IPS DF 4.7 (cell line): ENCODE results near the gene SYTL3.
"Not testable (repeated sequence)": the region's sequence is repeated elsewhere in the genome, so short reads cannot be mapped to it uniquely, and the experiment has no call there.

Source experiments
- DNase-seq: peaks from one replicate; pipeline ENCODE4 v3.0.0-alpha.2; 2013; ENCODE audit warnings: low spot score; ENCODE audit errors: extremely low read depth

Gene SYTL3

DNA sequence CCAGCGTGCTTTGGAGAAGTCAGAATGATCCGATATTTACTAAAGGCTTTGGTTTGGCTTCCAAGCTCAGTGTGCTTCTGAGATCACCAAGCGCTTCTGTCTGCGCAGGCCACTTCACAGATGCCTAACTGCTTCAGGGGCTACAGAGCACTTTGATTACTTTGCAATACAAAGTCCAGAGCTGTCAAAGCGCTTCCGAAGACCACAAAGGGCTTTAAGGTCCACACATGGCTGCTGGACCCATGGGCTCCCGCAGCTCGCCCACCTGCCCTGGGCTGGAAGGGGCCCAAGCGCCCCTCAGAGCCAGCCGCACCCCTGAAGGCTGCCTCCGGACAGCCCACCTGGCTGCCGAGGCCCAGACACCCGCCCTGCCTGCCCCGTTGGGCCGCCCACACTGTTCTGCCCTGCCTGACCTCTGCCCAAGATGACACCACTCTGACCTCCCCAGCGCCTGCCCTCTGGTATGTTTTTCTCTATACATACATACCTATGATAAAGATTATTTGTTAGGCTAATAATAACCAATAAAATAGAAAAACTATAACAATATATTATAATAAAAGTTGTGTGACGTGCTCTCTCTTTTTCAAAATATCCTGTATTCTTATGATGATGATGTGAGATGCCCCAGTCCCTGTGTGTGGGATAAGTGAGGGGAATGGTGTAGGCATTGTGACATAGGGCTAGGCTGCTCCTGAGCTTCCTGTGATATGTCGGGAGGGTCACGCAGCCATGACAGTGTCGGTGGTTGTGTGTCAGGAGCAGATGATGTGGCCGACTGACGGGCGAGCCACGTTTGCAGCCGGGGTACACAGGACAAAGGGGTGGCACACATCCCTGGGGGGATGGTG is 27.9 kb upstream of the SYTL3 start:
- DNase-seq, result no peak

DNA sequence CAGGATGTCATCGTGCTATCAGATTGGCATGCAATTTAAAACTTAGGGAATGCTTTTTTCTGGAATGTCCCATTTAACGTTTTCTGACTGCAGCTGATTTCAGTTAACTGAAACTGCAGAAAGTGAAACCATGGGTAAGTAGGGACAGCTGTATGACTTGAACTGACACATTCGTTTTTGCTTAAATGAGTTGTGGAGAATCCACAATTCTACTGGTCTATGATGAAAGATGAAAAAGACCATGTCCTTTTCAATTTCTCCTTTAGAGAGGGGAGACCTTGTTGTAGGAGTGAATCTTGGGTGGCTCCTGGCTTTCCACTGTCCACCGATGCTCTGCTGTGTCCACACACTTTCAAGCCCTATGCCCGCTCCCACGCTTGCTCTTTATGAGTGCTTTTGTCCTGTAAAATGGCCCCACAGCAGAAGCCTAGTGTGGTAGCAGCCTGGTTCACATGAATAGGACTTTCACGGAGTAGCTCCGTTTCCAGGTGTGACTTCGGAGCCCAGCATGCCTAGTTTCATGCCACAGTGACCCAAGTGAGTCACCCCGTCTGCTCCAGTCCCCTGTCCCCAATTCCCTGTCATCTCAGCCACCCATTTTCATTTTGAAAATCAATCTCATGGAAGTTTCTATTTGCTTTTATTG is 27.2 kb upstream of the SYTL3 start:
- no peak for DNase-seq

DNA sequence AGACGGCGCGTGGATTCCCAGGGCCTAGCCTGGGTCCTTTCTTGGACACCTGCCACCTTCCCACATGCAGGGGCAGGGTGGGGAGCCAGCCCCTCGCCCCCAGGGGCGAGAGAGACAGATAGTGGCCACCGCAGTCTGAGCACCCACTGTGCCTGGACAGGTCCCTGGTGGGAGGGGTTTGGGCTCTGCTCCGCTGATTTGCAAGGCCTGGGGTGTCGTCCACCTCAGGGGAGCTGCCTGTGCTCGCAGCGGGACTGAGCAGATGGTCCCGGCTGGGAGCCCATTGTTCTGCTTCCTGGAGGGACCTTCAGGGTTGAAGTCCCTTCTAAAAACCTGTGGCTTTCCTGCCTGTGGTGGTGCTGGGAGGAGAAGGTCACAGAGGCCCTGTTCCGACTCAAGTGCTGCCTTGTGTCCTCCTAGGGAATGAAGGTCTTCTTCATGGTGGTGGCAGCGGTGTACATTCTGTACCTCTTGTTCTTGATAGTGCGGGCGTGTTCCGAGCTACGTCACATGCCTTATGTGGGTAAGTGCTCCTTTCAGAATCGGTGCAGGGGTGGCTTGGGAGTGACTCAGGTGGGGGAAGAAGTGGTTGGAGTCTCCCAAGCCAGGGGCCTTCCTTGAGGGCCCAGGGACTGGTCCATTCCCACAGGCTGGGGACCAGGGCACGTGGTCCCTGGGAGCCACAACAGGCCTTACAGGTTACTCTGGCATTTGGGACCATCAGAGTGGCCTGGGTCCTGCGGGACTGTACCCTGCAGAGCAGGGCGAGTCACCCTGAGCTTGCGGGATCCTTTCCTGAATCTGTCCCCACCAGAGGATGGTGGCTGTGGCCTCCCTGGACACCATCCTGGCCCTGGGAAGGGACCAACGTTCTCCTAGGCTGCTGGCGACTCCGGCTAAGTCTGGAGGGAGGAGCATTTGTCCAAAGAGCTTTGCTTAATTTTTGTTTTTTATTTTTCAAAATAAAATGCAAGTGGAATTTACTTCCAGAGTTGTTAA is 24.9 kb upstream of the SYTL3 start:
- DNase-seq, result no peak

DNA sequence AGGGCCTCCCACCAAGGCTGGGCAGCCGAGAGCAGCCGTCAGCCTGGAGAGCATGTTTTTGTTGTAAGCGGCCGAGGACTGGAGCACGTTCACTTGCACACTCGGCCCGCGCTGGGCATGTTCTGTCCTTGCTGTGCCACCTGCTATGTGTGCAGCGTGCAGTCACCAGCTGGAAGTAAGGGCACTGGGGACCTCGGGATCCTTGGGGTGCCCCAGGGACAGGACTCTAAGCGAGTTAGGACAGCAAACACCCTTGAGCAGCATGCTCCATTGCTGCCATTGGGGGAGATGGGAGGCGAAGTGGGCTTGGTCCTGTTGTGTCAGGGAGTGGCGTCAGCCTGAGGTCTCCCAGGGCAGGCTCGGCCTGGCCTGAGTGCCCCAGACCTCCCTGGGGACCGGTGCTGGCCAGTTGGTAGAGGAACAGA is 24.0 kb upstream of the SYTL3 start:
- DNase-seq, result no peak

DNA sequence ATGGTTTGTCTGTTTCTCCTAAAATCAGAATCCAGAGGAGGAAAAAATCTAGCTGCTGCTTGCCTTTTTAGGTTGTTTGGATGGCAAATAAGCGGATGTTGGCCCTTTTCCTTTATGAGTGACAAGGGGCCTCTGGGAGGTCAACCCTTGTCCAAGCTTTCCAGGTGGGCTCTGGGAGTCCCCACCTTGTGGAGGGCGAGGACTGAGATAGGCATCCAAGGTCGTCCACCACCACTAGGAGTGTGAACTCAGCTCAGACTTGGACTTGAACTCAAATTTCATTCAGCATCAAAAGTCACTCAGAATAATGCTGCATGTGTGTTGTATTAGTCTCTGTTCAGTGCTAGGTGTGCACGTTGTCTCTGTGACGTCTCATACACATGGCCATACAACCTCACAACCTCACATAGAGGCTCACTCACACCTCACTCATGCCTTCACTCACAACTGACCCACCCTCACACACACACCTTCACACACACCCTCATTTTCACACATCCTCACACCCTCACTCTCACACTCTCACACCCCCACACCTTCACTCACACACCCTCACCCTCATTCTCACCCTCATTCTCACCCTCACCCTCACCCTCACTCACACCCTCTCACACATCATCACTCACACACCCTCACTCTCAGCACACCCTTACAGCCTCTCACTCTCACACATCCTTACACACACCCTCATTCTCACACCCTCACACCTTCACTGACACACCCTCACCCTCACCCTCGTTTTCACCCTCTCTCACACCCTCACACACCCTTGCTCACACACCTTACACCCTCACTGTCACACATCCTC is 23.3 kb upstream of the SYTL3 start:
- DNase-seq, result no peak

DNA sequence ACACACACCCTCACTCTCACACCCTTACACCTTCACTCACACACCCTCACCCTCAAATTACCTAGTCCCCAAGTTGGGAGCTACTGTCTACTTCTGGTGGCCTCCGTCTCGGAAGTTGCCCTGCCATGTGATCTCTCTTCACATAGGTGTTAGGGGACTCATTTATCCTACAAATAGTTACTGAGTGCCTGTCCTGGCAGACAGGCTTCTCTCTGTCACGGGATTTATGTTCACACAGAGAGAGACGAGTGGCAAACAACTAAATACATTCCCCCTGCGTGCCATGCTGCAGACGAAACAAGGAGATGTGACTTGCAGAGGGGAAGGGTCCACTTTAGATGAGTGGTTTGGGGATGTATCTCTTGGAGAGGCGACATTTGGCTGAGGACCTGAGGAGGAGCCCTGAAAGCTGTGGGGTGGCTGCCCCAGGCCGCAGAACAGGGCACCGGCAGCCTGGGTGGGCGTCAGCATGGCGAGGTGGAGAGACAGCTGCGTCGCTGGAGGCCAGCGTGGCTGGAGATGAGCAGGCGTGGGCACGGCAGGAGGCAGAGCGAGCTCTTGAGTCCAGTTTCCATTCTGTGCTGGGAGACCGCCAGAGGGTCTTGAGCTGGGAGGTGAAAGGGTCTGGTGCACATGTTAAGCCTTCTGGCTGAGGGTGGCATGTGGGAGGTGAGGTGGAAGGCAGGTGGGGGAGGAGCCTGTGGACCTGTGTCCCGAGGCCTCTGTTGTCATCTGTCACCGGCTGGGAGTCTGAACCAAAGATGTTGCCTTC is 22.5 kb upstream of the SYTL3 start:
- no peak for DNase-seq

DNA sequence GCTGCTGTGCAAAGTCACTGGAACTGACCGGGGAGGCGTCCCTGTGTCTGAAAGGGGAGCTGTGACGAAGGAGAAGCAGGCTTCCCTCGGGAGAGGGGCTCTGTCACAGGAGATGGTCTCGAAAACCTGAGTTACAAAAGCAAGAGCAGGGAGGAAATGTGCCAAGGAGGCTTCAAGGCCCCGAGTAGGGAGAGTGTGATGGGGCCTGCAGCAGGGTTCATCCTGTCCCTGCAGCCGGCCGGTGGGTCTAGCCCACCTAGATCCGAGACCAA is 22.0 kb upstream of the SYTL3 start:
- DNase-seq, result no peak

DNA sequence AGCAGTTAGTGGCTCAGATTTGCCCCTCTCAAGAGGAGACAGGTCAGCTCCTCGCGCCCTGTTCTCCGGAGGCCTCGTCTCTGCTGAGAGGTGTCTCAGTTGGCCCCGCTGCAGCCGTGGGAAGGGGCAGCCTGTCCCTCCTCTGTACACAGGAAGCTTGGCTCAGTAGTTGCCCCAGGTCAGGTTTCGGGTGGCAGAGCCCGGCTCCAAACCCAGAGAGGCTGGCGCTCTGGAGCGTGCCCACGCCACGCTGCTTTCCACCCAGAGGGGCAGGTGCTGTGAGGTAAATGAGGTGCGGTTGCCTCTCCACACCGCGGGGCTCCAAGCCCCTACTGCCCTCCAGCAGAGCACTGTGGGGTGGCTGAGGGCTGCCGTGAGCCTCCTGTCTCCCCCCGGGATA is 21.3 kb upstream of the SYTL3 start:
- no peak for DNase-seq

DNA sequence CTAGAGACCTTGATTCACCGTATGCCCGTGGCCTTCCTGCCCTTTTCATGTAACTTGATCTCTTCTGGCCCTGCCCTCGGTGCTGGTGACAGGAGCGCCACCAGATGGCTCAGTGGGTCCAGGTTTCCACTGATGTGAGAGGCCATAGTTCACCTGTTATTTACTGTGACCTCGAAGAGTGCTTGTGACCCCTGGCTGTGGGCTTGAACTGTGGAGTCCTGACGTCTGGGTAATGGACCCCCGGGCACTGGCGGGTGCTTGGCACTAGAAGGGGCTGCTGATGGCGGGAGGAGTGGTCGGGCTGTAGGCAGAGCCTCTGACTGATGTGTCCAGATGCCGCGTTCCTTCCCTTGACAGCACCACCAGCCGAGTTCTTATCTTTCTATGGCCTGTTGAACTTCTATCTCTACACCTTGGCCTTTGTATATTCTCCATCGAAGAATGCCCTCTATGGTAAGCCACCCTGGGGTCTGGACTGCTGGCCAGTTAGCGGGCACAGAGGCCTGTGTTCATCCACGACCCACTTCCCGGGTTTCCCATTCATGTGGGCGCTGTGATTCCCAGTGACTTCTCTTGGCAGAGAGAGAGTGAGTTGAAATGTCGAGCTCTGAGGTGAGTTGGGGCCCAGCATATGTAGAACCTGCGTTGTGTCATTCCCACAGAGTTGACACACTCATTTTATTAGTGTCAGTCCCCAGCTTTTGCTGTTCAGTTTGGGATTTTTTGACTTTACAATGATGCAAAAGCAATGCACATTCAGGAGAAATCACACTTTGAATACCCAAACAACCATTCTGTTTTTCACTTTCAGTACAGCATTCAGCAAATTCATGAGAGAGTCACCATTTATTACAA is 20.3 kb upstream of the SYTL3 start:
- no peak for DNase-seq

DNA sequence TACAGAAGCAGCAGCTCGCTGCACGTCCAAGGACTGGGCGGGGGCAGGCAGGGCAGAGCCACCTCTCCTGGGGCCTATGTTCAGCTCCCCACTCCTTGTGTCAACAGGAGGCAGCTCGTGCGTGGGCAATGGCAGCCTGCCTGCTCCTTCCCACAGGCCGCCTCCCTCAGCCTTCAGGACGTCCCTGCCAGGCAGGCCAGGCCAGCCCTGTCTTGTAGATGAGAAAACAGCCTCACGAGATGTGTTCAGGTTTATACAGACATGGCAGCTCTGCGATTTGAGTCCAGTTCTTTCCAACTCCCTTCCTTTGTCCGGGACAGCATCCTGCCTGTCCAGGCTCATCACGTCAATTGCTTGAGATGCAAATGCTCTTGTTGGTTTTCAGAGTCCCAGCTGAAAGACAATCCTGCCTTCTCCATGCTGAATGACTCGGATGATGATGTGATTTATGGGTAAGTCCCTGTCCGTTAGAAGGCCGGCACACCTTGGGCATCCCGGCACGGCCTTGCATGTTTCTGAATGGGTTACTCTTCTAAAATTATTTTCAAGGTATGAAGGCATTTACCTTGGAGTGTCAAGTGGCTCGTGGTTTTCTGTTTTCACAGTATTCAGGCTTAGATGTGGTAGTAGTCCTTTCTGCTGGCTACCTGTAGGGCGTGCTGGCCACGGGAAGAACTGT is 18.8 kb upstream of the SYTL3 start:
- no peak for DNase-seq

DNA sequence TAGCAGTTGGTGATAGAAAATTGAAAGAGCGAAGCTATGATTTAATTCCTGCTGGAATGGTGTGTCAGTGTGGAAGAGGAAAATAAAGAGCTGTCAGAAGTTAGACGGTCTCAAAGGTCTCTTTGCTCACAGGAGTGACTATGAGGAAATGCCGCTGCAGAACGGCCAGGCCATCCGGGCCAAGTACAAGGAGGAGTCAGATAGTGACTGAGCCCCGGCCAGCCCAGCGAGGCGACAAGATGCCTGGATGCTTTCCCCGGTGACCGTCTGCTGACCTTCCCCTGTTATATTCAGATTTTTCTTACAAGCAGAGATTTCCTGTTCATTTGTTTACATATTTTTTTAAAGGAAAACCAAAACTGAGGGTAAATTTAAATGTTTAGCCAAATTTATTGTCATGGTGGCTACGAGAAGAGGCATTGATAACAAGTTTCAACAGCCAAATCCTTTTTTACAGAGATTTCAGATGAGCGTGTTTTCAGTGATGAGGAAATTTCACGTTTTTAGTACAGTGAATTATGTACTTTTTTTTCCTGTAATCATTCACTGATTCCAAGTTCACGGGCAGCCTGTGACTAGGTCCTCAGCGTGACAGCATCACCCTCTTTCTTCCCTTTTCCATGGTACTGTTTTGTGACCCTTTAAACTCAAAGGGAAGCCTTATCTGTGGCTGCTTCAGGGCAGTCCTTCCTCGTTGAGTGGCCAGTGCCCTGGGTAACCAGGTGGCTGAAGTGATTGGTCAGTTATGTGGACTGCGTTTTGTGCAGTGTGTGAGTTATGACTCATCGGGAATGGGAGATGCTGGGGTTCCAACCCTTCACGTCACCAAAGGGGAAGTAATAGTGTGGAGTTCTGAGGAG is 17.9 kb upstream of the SYTL3 start:
- DNase-seq, result no peak

DNA sequence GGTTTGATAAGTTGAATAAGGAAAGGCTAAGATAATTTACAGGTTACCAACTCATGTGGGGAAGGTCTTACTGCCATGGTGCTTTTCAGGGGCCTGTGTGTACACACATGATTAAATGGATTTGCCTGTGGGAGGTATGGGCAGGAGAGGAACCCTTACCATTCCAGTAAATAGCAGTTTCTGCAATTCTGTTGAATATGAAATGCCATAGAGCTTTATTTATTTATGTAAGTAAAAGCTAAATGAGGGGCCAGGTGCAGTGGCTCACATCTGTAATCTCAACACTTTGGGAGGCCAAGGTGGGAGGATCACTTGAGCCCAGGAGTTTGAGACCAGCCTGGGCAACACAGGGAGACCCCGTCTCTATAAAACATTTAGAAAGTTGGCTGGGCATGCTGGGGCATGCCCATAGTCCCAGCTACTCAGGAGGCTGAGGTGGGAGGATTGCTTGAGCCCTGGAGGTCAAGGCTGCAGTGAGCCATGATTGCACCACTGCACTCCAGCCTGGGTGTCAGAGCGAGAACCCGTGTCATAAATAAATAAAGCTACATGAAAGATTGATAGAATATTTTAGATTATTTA is 17.2 kb upstream of the SYTL3 start:
- not testable (repeated sequence) for DNase-seq

DNA sequence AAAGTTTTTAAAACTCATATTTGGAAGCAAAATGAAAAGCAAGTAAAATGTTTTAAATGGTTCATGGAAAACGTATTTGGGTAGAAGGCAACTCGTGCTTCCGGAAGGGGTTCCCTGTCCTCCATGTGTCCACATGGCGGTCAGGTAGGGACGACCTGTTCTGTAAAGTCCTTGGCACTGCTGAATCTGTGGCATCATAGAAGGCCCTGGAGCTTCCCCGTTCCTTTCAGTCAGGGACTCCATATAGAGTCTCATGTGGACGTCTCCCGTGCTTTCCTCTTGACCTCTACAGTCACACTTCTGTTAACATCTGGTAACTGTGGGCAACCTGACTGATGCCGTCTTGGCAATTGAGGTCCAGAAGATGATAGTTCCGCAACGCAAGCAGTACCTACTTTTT is 16.7 kb upstream of the SYTL3 start:
- no peak for DNase-seq

DNA sequence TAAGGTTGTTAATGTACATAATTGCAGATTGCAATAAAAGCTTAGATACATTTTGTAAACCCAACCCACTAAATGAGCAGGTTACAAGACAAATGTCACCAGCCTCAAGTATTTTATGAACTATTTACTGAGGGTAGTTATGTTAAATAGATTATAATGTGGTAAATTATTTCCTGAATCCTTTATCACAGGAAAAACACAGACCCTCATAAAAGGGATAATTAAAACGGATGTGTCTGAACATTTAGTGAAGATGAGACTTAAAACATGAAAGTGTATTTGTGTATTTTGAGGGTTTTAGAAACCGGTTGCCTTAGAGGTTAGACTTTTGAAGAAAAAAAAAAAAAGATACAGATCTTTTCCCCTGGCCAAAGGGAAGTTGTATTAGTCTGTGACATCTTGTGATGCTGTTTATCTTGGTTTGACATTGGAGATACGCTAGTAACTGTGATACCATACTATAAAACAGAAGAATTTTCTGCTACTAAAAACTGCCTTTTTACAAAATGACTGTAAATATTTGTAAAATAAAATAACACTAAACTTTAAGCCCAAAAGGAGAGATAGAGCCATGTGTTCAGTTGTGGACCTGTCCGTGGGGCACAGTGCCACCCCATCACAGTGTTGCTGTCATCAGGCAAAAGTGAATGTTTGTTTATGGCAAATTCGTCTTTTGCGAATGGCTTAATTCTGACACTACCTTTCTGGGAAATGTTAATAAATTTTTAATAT is 15.0 kb upstream of the SYTL3 start:
- DNase-seq, result no peak

DNA sequence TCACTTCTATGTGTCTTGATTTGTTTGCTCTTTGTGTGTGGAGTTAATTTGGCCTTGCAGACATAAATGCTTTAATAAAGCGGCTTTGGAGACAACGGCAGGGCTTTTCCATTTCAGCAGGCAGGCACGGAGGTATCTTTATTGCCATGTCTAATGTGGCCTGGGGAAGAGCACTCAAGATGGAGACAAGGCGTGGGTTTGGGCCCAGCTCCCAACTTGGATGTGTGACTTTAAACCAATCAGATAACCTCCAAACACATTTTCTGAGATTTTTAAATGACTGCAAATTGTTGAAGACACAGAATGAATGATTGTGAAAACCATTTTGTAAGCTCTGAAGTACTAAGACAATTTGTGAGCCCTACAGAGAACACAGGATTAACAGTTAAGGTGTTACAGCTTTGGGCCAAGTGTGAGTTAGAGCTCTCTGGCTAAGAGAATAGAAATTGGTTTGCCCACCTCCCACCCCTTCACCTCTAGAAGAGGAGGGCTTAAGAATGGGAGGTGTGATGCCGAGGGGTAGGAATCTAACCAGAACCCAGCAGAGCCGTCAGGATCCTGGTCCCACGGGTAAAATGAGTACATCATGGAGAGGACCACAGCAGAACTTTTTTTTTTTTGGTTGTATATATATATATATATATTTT is 14.3 kb upstream of the SYTL3 start:
- DNase-seq, result no peak

DNA sequence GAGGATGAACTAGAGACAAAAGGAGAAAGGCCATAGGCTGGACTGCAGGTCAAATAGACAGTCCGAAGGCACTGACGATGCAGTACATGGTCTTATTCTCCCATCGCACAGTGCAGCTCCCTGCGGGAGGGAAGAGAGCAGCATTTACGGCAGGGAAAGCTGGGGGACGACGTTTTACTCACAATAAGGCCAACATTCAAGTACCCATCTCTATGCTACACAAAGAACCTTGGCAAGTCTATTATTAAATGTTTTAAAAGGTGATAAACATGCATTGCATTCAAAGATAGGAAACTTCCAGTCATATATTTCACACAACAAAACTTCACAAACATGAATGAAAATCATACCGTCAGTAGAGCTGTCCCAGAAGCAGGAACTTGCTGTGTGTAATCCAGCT is 13.1 kb upstream of the SYTL3 start:
- no peak for DNase-seq
